ENCODE measurements around the gene CCDC192.

DNA sequence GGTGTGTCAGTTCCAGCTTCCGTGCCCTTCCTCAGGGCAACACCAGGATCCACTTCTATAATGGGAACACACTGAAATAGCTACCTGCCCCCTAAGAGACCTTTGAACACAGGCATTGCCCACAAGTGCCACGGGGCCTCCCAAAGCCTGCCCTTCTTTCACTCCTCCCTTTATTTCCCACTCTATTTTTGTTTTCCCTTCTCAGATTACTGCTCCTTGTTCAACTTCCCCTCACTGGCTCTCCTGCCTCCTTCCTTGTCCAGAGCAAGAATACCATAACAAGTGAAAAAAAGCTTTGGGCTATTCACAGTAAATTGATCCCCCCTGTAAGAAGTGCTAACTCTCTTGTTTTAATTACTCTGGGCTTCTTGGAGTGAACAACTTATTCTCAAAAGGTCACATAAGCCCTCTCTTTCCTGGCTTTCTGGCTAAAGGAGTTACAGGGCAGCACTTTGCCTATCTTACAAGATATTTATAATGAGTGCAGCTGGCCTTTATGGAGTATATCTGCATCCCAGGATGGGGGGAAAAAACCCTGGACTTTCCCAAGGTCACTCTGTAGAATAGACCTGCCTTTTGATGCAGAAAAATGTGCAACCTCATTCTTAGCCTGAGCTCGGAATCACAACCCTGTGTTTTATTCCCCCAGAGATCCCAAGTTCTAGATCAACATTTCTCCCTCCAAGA, 43.0 kb upstream of the CCDC192 start:
- TF ChIP-seq, protein P1, sequence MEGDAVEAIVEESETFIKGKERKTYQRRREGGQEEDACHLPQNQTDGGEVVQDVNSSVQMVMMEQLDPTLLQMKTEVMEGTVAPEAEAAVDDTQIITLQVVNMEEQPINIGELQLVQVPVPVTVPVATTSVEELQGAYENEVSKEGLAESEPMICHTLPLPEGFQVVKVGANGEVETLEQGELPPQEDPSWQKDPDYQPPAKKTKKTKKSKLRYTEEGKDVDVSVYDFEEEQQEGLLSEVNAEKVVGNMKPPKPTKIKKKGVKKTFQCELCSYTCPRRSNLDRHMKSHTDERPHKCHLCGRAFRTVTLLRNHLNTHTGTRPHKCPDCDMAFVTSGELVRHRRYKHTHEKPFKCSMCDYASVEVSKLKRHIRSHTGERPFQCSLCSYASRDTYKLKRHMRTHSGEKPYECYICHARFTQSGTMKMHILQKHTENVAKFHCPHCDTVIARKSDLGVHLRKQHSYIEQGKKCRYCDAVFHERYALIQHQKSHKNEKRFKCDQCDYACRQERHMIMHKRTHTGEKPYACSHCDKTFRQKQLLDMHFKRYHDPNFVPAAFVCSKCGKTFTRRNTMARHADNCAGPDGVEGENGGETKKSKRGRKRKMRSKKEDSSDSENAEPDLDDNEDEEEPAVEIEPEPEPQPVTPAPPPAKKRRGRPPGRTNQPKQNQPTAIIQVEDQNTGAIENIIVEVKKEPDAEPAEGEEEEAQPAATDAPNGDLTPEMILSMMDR (conservative IDR thresholded peaks at IDR 0.05; ENCODE audit: low read length): no peak
- TF ChIP-seq EZH2phosphoT487 (IDR thresholded peaks at IDR 0.05; ENCODE audit: borderline replicate concordance): no peak

Measured in Loucy (cell line).